Thymus (tissue), 11 donors: Measurements from ENCODE around the gene UQCRQ. TPM values are rescaled to one million over a fixed set of nuclear protein-coding genes. Genes with fewer than 3 reads are reported as not detected.
A peak's percentile ranks its signal among the peaks of the same experiment; 100 is the strongest.
"Not testable (repeated sequence)": the region's sequence is repeated elsewhere in the genome, so short reads cannot be mapped to it uniquely, and the experiment has no call there.

Experiments used
- DNase-seq, 9 donors: peaks; one replicate each; pipeline ENCODE4 v3.0.0-alpha.2; 2013; ENCODE audit warnings: low spot score in 9 of 9, low read depth in 6 of 9, missing footprints in 1 of 9
- H3K27ac ChIP-seq, 2 donors: one replicate each; pipeline ENCODE4 v1.5.1; 2013; ENCODE audit warnings: control low read depth in 1 of 2, low read depth in 1 of 2, low read length in 1 of 2, mild to moderate bottlenecking in 1 of 2, moderate library complexity in 1 of 2
- H3K27me3 ChIP-seq, 2 donors: one replicate each; pipeline ENCODE4 v1.5.1; 2013; ENCODE audit warnings: low read length in 1 of 2; ENCODE audit not compliant: control insufficient read depth in 2 of 2, insufficient read depth in 1 of 2
- H3K36me3 ChIP-seq, 2 donors: one replicate each; pipeline ENCODE4 v1.5.1; 2013; ENCODE audit warnings: low read length in 1 of 2, mild to moderate bottlenecking in 1 of 2, moderate library complexity in 1 of 2; ENCODE audit not compliant: control insufficient read depth in 2 of 2, insufficient read depth in 2 of 2
- H3K4me1 ChIP-seq, 2 donors: one replicate each; pipeline ENCODE4 v1.5.1; 2013; ENCODE audit warnings: low read length in 2 of 2; ENCODE audit not compliant: control insufficient read depth in 2 of 2, insufficient read depth in 2 of 2
- H3K4me3 ChIP-seq, 2 donors: one replicate each; pipeline ENCODE4 v1.5.1; 2013; ENCODE audit warnings: low read length in 2 of 2, control low read depth in 1 of 2, mild to moderate bottlenecking in 1 of 2
- H3K9me3 ChIP-seq, 2 donors: one replicate each; pipeline ENCODE4 v1.5.1; 2013; ENCODE audit warnings: low read length in 1 of 2, mild to moderate bottlenecking in 1 of 2; ENCODE audit not compliant: control insufficient read depth in 2 of 2, insufficient read depth in 1 of 2
- WGBS: extraction: QIAGEN DNeasy Blood & Tissue Kit; methylation state at CpG from one replicate; pipeline ENCODE4 v1.1.7; 2013; 5-methylcytosine and 5-hydroxymethylcytosine counted together
- polyA plus RNA-seq: library from polyadenylated mRNA; stranded (reverse); fragments of 200-250 nt; gene quantifications from one replicate; pipeline ENCODE4 v1.2.3, GENCODE V29; 2013
- total RNA-seq: library from RNA; stranded (reverse); fragments of 120-200 nt; gene quantifications from one replicate; pipeline ENCODE4 v1.2.4, GENCODE V29; 2013
- donor health status: healthy.

The UQCRQ gene
- total and polyA plus RNA-seq, 2 donors = 232 to 399 TPM

DNA sequence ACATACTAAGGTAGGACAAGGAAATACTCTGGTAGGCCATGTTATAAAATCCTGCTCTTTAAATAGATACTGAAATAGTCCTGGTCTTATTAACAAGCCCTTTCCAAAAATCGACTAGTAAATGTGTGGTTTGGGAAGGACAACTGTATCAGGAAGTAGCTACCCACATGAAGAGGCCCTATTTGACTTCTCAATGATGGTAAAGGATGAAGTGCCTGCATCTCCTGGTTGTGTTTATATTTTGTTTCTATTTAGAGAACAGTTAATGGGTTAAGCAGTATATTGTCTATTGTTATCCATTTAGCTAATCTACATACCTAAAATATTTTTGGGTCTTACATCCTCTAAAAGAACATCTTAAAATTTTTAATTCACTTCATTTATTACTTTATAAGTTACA lies 12.7 kb upstream of the UQCRQ start:
- Histone ChIP-seq H3K36me3 (no peaks in the 10 kb centered on the region), H3K9me3 (no peaks in the 10 kb centered on the region), H3K4me3 (no peak overlapping the region), H3K27ac (no peak overlapping the region), H3K4me1 (no peaks in the 10 kb centered on the region), H3K27me3 (no peaks in the 10 kb centered on the region)
- 6% methylated on average over 1 of the region's 1 CpG for WGBS
- no peak for DNase-seq

- H3K27me3 ChIP-seq = no peaks in the 10 kb centered on the region
- no peak overlapping the region for H3K4me3 ChIP-seq
- no peaks in the 10 kb centered on the region for H3K9me3 ChIP-seq
- WGBS = 67% methylated on average over 3 of the region's 3 CpGs
- no peaks in the 10 kb centered on the region for H3K36me3 ChIP-seq
- DNase-seq = no peak
- H3K27ac ChIP-seq = no peak overlapping the region
- H3K4me1 ChIP-seq = no peaks in the 10 kb centered on the region
Measured at GRCh38 chr5:132854301-132854700, 12.1 kb upstream of the UQCRQ start.

- H3K9me3 ChIP-seq, H3K4me3 ChIP-seq, H3K27ac ChIP-seq, H3K36me3 ChIP-seq, DNase-seq, H3K4me1 ChIP-seq, H3K27me3 ChIP-seq: not testable (repeated sequence)
- 98% methylated on average over 5 of the region's 5 CpGs for WGBS
Measured at GRCh38 chr5:132854992-132855391, 11.4 kb upstream of the UQCRQ start.

GRCh38 chr5:132856011-132856410 lies 10.4 kb upstream of the UQCRQ start:
- no peaks in the 10 kb centered on the region for H3K4me1 ChIP-seq
- WGBS = 93% methylated on average over 3 of the region's 3 CpGs
- H3K9me3 ChIP-seq = no peaks in the 10 kb centered on the region
- H3K36me3 ChIP-seq = no peaks in the 10 kb centered on the region
- H3K27ac ChIP-seq = no peak overlapping the region
- no peaks in the 10 kb centered on the region for H3K27me3 ChIP-seq
- no peak overlapping the region for H3K4me3 ChIP-seq
- no peak for DNase-seq

GRCh38 chr5:132859889-132860437 lies 6.5 kb upstream of the UQCRQ start:
- Histone ChIP-seq H3K27ac (no peak overlapping the region), H3K9me3 (no peaks in the 10 kb centered on the region), H3K27me3 (no peaks in the 10 kb centered on the region), H3K4me3 (no peak overlapping the region), H3K36me3 (no peaks in the 10 kb centered on the region), H3K4me1 (no peaks in the 10 kb centered on the region)
- no peak for DNase-seq
- whole genome bisulfite sequencing = 95% methylated on average over 2 of the region's 2 CpGs

DNA sequence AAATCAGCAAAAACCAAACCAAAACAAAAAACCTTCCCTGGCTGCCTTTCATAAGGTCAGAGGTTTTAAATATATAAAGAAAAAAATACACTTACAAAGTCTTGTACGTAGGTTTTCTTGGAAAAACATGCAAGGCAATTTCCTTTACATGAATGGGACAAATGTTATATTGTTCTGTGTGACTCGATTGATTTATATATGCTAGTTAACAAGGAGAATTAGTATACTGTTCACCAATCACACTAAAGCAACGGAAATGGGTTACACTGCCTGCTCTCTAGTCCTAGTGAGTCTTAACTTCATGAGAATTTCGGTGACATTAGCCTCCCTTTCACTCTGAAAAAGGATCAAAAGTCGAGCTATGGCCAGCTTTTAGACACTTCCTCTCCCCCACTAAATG lies 5.7 kb upstream of the UQCRQ start:
- H3K27ac ChIP-seq = no peak overlapping the region
- DNase-seq = no peak
- H3K9me3 ChIP-seq = no peaks in the 10 kb centered on the region
- H3K27me3 ChIP-seq = no peaks in the 10 kb centered on the region
- WGBS = 89% methylated on average over 5 of the region's 5 CpGs
- no peaks in the 10 kb centered on the region for H3K36me3 ChIP-seq
- no peak overlapping the region for H3K4me3 ChIP-seq
- H3K4me1 ChIP-seq = peaks cover 2 to 4% of the 10 kb centered on the region in 2 donors

DNA sequence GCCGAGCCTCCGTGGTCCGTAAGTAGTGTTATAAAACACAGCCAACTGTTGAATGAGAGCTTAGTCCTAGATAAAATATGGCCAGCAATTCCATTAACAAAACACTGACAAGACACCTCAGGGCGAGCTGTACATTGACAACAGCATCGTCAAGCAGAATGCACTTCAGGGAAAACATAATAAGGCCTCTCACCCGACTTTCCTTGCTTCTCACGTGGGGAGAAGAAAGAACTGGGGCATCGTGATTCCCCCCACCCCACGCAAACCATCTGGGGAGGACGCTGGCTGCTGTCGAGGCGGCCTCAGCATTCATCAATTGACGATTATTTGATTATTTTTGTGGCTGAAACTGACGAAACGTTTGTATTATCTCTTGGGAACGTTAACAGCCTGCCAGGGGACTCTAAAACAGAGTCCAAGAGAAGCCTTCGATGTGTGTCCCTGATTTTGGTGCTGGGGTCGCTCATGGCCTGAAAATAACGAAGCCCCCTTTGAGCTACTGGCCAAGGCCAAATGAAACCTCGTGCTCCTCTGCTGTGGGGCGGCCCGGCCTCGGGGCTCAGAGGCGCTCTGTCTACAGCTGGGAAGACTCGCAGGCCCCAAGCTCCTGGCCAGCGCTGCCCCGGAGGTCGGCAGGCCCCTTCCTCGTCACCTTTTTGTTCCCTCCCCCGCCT lies 637 bp upstream of the UQCRQ start:
- 48% methylated on average over 30 of the region's 30 CpGs for WGBS
- peak in 2 of 9 donors; percentile 5 to 15 for DNase-seq
- peaks cover 16 to 25% of the 10 kb centered on the region in 2 donors for H3K36me3 ChIP-seq
- H3K9me3 ChIP-seq = no peaks in the 10 kb centered on the region
- H3K4me3 ChIP-seq = peak overlapping the region; percentile 71 to 82
- H3K27me3 ChIP-seq = no peaks in the 10 kb centered on the region
- peaks cover 8 to 10% of the 10 kb centered on the region in 2 donors for H3K4me1 ChIP-seq
- H3K27ac ChIP-seq = peak overlapping the region; percentile 82 to 87

DNA sequence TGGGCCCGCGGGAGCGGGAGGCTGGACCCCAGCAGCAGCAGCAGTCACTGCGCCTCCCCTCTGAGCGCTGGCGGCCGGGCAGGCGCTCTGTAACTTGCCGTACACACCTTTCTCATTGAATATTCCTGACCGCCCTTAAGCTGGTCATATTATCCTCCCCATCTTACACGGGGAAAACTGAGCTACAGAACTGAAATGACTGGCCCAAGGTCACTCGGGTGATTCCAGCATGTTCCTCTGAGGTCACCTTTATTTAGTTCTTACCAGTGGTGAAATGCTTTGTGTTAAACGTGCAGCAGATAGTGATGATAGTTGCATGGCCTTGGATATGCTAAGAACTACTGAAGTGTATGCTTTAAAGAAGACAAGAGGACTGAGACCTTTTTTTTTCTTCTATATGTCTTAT lies 607 bp downstream of the UQCRQ start:
- 3% methylated on average over 13 of the region's 13 CpGs for WGBS
- Histone ChIP-seq H3K9me3 (no peaks in the 10 kb centered on the region), H3K36me3 (peaks cover 20 to 35% of the 10 kb centered on the region in 2 donors), H3K4me1 (peaks cover 8 to 10% of the 10 kb centered on the region in 2 donors), H3K4me3 (peak overlapping the region; percentile 71 to 82), H3K27ac (peak overlapping the region; percentile 82 to 87), H3K27me3 (no peaks in the 10 kb centered on the region)
- DNase-seq = peak in 1 of 9 donors; percentile 11

- Histone ChIP-seq H3K4me1 (peaks cover 8 to 10% of the 10 kb centered on the region in 2 donors), H3K9me3 (no peaks in the 10 kb centered on the region), H3K27me3 (no peaks in the 10 kb centered on the region), H3K4me3 (no peak overlapping the region), H3K36me3 (peaks cover 27 to 43% of the 10 kb centered on the region in 2 donors), H3K27ac (no peak overlapping the region)
- WGBS = 98% methylated on average over 4 of the region's 4 CpGs
- DNase-seq = no peak
Measured at GRCh38 chr5:132868754-132869153, 2.3 kb downstream of the UQCRQ start.
